Esophagus muscularis mucosa (tissue), 3 donors: Measurements from ENCODE around the gene AAMDC.

Source experiments
- POLR2A ChIP-seq: fragments of 450-650 bp; IDR thresholded peaks from one replicate; pipeline ENCODE4 v1.6.1; 2017; ENCODE audit warnings: antibody characterized with exemption, moderate library complexity, mild to moderate bottlenecking, low read depth
- POLR2AphosphoS5 ChIP-seq, 2 donors: sonication (generic); formaldehyde crosslinking; IDR thresholded peaks; one replicate each; pipeline ENCODE4 v1.6.1; 2017; ENCODE audit warnings: antibody characterized with exemption in 2 of 2
- TF ChIP-seq, protein P1 (sequence below), 3 experiments: fragments of 200-600 bp in 2 of 3; fragments of 450-650 bp in 1 of 3; sonication (generic) in 2 of 3; IDR thresholded peaks; one replicate each; pipeline ENCODE4 v1.5.1; 2017 to 2019; ENCODE audit warnings: antibody characterized with exemption in 3 of 3, mild to moderate bottlenecking in 2 of 3, moderate library complexity in 1 of 3

DNA sequence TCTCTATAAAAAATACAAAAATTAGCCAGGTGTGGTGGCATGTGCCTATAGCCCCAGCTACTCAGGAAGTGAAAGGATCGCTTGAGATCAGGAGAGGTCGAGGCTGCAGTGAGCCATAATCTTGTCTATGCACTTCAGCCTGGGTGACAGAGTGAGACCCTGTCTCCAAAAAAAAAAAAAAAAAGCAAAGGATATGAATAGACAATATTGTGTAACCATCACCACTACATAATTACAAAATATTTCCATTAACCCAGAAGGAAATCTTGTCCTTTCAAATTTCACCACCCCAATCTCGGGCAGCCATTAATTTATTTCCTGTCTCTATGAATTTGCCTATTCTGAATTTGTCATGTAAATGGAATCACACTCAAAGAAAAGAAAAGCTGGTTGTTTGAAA lies 21.6 kb upstream of the AAMDC start:
- no peak for TF ChIP-seq POLR2A
- TF ChIP-seq, protein P1, sequence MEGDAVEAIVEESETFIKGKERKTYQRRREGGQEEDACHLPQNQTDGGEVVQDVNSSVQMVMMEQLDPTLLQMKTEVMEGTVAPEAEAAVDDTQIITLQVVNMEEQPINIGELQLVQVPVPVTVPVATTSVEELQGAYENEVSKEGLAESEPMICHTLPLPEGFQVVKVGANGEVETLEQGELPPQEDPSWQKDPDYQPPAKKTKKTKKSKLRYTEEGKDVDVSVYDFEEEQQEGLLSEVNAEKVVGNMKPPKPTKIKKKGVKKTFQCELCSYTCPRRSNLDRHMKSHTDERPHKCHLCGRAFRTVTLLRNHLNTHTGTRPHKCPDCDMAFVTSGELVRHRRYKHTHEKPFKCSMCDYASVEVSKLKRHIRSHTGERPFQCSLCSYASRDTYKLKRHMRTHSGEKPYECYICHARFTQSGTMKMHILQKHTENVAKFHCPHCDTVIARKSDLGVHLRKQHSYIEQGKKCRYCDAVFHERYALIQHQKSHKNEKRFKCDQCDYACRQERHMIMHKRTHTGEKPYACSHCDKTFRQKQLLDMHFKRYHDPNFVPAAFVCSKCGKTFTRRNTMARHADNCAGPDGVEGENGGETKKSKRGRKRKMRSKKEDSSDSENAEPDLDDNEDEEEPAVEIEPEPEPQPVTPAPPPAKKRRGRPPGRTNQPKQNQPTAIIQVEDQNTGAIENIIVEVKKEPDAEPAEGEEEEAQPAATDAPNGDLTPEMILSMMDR (IDR thresholded peaks at IDR 0.05): no peak
- no peak for TF ChIP-seq POLR2AphosphoS5 (IDR thresholded peaks at IDR 0.05)
